ENCODE data around the gene CER1.

The CER1 gene, protein sequence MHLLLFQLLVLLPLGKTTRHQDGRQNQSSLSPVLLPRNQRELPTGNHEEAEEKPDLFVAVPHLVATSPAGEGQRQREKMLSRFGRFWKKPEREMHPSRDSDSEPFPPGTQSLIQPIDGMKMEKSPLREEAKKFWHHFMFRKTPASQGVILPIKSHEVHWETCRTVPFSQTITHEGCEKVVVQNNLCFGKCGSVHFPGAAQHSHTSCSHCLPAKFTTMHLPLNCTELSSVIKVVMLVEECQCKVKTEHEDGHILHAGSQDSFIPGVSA

GRCh38 chr9:14722391-14723035 is at the start of gene CER1:
Gene CER1, minus strand, starts transcription at chr9:14722733. Its CDS starts 61 bp downstream, at chr9:14722672.
- DNase-seq = no peak

- DNase-seq = no peak
These were observed 48.1 kb upstream of the CER1 start for GRCh38 chr9:14770592-14770991.

DNA sequence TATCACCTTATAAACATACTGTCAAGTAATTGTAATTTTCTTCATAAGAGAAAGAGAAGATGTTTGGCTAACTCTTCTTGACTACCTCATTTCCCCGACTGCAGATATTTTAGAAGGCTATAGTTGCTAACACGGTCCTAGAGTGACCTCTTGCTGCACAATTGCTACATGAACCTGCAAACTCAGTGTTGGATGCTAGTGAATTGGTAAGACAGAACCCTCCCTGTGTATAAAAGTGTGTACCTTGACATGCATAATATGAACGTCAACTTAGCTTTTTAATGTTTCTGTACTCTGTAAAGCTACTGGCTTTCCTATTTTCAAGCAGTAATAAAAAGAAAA is 46.7 kb upstream of the CER1 start:
- no peak for DNase-seq

GRCh38 chr9:14768405-14769229 is 46.1 kb upstream of the CER1 start:
- DNase-seq = peak in 1 of 2 donors; percentile 38

GRCh38 chr9:14766299-14766698 is 43.8 kb upstream of the CER1 start:
- DNase-seq = no peak

DNA sequence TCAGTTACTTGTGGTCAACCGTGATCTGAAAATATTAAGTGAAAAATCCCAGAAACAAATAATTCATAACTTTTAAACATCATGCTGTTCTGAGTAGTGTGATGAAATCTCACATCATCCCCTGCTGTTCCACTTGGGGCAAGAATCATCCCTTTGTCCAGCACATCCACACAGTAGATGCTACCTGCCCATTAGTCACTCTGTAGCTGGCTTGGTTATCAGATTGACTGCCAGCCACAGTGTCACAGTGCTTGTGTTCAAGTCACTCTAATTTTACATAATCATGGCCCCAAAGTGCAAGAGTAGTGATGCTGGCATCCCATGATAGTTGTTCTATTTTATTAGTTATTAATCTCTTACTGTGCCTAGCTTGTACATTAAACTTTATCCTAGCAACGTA is 39.1 kb upstream of the CER1 start:
- DNase-seq = no peak

DNA sequence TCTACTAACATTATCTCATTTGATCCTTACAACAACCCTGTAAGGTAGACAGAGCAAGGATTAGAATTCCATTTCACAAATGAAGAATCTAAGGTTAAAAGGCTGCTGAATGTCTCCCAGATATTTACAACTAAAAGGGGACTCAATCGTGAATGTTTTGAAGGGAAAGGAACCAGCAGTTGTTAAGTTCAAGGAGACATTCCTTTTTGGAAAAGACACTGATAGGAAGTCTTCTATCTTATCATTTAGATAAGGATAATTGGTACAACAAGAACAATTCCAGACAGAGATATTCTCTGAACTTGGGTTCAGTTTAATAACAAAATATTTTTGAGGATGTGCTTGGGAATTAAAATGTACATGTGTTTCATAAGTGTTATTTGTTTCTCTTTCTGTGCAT is 37.5 kb upstream of the CER1 start:
- no peak for DNase-seq

DNA sequence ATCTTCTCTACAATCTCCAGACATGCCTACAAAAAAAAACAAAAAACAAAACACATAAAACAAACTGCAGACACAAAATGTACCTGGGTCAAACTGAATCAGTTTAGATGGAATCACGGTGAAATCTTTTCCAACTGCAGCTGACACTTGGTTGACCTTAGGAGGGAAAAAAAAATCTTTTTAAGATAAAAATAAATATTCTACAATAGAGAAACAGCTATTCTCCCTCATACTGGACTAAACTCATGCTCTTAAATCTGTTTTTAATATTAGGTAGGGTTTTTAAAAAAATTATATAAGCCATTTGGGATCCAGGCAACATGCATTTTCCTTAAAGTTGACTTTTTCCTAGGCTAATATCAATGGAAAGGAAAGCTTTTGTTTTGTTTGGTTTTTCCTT is 33.8 kb upstream of the CER1 start:
- no peak for DNase-seq

DNA sequence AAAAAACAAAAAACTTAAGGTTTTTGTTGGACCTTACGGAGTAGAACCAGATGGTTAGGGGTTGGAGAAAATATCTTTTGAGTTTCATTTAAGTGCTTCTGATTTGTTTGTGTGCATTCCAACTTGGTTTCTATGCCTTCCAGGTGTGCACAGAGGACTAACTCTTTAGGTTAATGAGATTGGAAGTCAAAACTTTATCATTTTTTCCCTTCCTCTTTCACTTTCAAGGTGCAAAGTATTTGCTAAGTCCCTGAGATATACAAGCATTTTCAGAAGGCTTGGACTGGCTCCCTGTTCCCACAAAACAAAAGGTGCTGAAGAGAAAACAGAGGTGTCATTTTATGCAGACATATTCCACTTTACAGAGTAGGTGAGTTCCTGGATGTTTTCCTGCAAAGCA is 30.3 kb upstream of the CER1 start:
- no peak for DNase-seq

GRCh38 chr9:14752271-14752670 is 29.7 kb upstream of the CER1 start:
- no peak for DNase-seq

- DNase-seq = no peak
These were observed 28.3 kb upstream of the CER1 start for GRCh38 chr9:14750821-14751220.

DNA sequence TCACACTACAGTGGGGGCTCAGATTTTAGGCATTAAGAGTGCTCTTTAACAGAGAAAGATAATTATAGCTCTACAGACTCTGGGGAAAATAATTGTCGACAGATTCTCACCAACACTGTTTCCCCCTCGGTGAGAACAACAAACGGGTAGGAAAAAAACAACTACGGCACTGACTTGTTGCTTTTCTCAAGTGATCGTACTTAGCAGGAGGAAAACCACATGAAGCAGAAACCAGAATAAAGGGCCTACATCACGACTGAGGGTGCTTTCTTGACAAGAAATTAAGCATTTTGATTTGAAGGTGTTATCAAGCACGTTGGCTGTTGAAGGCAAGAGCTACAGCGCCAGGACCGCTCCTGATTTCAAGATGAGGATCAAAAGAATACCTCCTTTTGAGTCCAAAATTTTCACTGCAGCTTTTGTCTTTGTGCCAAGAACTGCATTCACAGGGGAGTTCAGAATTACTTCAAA is 27.2 kb upstream of the CER1 start:
- DNase-seq = peak in 1 of 2 donors; percentile 4

GRCh38 chr9:14748373-14748772 is 25.8 kb upstream of the CER1 start:
- DNase-seq = no peak

DNA sequence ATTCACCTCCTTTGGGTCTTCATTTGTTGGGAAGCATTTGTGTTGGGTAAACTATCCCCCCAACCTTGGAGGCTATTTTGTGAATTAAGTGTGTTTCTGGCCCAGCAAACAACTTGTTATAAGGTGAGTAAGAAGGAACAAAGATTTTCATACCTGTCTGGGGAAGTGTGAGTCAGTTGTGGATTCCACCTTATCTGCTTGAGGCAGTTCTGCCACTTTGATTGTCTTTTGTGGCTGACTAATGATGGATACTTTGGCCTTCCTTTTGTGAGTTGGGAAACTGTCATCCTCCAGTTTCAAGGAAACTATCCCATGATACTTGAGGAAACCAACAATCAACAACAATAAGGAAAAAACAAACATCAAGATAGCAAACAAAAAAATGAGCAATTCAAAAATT is 24.6 kb upstream of the CER1 start:
- DNase-seq = no peak

DNA sequence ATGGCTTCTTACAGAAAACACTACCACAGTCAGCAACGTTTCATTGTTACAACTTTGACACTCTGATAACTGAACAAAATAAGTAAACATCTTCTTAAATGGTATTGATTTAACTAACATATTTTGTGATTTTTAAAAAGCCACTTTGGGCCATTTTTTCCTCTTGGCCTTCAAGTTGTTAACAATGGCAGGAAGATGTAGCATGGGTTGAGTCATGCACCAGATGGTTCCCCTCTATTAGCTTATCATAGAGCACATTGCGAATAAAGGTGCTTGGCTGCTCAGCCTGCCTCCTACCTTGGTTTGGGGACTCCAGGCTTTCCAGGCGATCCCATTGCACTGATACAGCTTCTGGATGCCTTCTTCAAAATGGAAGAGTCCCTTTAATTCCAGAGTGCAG is 24.1 kb upstream of the CER1 start:
- DNase-seq = no peak

- no peak for DNase-seq
These were observed 22.2 kb upstream of the CER1 start for GRCh38 chr9:14744768-14745167.

GRCh38 chr9:14741369-14741768 is 18.8 kb upstream of the CER1 start:
- DNase-seq = no peak

DNA sequence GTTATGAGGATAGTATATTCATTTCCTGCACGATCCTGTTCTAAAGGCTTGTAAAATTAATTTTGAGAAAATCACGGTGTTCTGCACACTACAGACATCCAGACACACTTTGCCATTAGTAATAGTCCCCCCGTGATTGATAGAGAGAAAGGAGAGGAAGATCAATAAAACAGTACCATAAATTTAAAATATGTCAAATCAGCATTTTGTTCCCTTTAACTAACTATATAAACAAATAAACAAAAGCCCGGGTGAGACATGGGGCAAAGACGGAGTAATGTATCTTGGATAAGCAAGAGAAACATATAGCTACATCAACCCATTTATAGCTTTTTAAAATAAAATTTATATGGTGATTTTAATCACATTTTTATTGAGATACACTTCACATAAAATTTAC is 10.6 kb upstream of the CER1 start:
- no peak for DNase-seq

- DNase-seq = no peak
These were observed 8.9 kb upstream of the CER1 start for GRCh38 chr9:14731294-14731981.

- no peak for DNase-seq
These were observed 7.9 kb upstream of the CER1 start for GRCh38 chr9:14730461-14730898.

DNA sequence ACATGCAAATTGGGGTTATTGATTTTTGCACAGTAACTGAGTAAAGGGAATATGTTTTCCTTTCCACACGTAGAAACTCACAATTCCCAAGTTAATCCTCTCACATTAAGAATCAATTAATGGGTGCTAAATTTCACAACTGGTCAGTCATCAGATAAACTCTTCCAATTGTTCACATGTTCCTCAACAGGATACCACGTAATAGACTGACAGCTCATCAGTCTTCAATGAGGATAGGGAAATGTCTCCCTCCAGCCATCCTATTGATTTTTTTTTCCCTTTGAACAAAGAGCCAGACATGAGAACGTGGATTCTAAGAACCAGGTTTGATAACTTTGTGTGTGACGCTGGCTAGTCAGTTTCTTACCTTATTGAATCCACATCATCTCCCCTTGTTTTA is 768 bp upstream of the CER1 start:
- DNase-seq = no peak

GRCh38 chr9:14719231-14719923 is 3.2 kb downstream of the CER1 start:
- DNase-seq = no peak

- no peak for DNase-seq
These were observed 7.4 kb downstream of the CER1 start for GRCh38 chr9:14715102-14715501.

Measured in CD4-positive, alpha-beta T cell treated with Interferon alpha-2 for 1 hour (primary cell).